Liver (tissue), 3 donors: Measurements from ENCODE around the gene TMEM63A.

Experiments
- CTCF ChIP-seq: fragments of 150-350 bp; IDR thresholded peaks from 2 replicates; pipeline ENCODE4 v1.5.1; 2017; ENCODE audit warnings: improper control_type of control experiment, low read depth, low read length; ENCODE audit not compliant: missing input control
- JUND ChIP-seq, 2 donors: IDR thresholded peaks; 2 replicates each; pipeline ENCODE4 v1.6.1; 2016; ENCODE audit warnings: antibody characterized with exemption in 2 of 2
- NR2F2 ChIP-seq: IDR thresholded peaks from 2 replicates; pipeline ENCODE4 v1.6.1; 2016; ENCODE audit warnings: antibody characterized with exemption
- SP1 ChIP-seq: IDR thresholded peaks from 2 replicates; pipeline ENCODE4 v1.6.1; 2018; ENCODE audit warnings: antibody characterized with exemption, mild to moderate bottlenecking
- TAF1 ChIP-seq: conservative IDR thresholded peaks from 2 replicates; pipeline ENCODE4 v1.6.1; 2016; ENCODE audit warnings: antibody characterized with exemption, mild to moderate bottlenecking
- YY1 ChIP-seq: IDR thresholded peaks from 2 replicates; pipeline ENCODE4 v1.6.1; 2016; ENCODE audit warnings: antibody characterized with exemption, mild to moderate bottlenecking
- TF ChIP-seq, protein P1 (sequence below): IDR thresholded peaks from 2 replicates; pipeline ENCODE4 v1.6.1; 2016; ENCODE audit warnings: antibody characterized with exemption
- donor health status: healthy.
- donor health status: healthy.

- TF ChIP-seq SP1 (no peak), TAF1 (no peak), JUND (IDR thresholded peaks at IDR 0.05) (no peak), CTCF (no peak), YY1 (no peak), NR2F2 (no peak)
- TF ChIP-seq, protein P1, sequence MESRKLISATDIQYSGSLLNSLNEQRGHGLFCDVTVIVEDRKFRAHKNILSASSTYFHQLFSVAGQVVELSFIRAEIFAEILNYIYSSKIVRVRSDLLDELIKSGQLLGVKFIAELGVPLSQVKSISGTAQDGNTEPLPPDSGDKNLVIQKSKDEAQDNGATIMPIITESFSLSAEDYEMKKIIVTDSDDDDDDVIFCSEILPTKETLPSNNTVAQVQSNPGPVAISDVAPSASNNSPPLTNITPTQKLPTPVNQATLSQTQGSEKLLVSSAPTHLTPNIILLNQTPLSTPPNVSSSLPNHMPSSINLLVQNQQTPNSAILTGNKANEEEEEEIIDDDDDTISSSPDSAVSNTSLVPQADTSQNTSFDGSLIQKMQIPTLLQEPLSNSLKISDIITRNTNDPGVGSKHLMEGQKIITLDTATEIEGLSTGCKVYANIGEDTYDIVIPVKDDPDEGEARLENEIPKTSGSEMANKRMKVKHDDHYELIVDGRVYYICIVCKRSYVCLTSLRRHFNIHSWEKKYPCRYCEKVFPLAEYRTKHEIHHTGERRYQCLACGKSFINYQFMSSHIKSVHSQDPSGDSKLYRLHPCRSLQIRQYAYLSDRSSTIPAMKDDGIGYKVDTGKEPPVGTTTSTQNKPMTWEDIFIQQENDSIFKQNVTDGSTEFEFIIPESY, result no peak
These were observed 39.8 kb upstream of the TMEM63A start for GRCh38 chr1:225921734-225922709.
